ENCODE data around the gene KCNMA1. TPM values are rescaled to one million over a fixed set of nuclear protein-coding genes. Genes with fewer than 3 reads are reported as not detected.

The KCNMA1 gene
- total and polyA plus RNA-seq, 2 donors (not counting 1 experiment from before 2014, with no cell fraction given): 0.82 to 3.1 TPM

DNA sequence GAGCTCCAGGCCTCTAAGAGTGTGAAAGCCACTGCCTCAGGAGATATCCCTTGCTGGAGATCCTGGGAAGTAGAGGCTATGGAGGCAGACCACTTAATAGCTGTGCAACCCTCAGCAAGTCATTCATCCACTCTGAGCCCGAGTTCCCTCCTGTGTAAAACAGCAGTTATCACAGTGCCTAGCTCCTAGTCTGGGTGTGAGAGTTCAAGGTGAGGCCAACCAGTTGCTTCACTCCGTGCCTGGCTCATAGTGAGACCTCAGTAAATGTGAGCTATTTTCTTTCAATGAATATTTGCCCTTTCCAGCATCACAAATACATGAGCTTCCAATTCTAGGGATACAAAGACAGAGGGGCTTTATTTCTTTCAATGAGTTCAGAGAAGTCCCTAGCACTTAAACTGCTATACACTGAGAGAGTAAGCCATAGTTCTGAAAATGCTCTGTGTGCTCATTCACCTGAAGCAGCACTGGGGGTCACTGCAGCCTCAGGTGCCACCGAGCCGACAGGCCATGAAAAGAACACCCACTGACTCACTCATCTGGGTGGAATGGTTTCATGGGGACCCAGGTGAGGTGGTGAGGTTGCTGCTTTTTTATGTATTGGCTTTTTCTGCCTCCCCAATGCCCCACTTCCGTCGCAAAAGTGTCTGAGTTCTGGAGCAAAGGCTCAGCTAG, 259.8 kb downstream of the KCNMA1 start:
- Histone ChIP-seq H3K9me3 (ENCODE audit: control extremely low read depth in 1 of 3, control insufficient read depth in 2 of 3, insufficient read depth in 1 of 3, low read length in 2 of 3) (no peaks in the 10 kb centered on the region), H3K36me3 (replicated peaks in 1 of 2; ENCODE audit: control extremely low read depth in 1 of 2, control insufficient read depth in 1 of 2, extremely low read depth in 1 of 2, insufficient read depth in 2 of 2, low read length in 1 of 2) (no peaks in the 10 kb centered on the region), H3K27me3 (replicated peaks in 1 of 4; ENCODE audit: control extremely low read depth in 1 of 4, control insufficient read depth in 3 of 4, insufficient read depth in 4 of 4, low read length in 3 of 4) (peaks cover 0 to 12% (median 7%) of the 10 kb centered on the region in 4 experiments), H3K4me3 (ENCODE audit: control extremely low read depth in 1 of 5, extremely low read depth in 1 of 5, insufficient read depth in 1 of 5, low read depth in 2 of 5, low read length in 4 of 5) (no peak overlapping the region), H3K4me2 (replicated peaks; ENCODE audit: low read depth, low read length, poor library complexity, severe bottlenecking) (no peak overlapping the region), H4K20me1 (ENCODE audit: control insufficient read depth, insufficient read depth, low read length, poor library complexity, severe bottlenecking) (no peaks in the 10 kb centered on the region), H3K4me1 (ENCODE audit: control insufficient read depth in 2 of 2, insufficient read depth in 2 of 2, low read length in 2 of 2) (no peaks in the 10 kb centered on the region), H2AFZ (ENCODE audit: insufficient read depth, low read depth, low read length, poor library complexity, severe bottlenecking) (no peak overlapping the region), H3K79me2 (ENCODE audit: control insufficient read depth, insufficient read depth, low read length) (no peaks in the 10 kb centered on the region), H3K9ac (ENCODE audit: low read length) (no peak overlapping the region), H3K27ac (ENCODE audit: low read length in 2 of 2) (no peak overlapping the region)
- POLR2A ChIA-PET: no interaction called here
- TF ChIP-seq CTCF (IDR thresholded peaks at IDR 0.05) (no peak), EZH2 (IDR thresholded peaks at IDR 0.05; ENCODE audit: borderline replicate concordance, insufficient read depth, low read depth, low read length, poor library complexity, severe bottlenecking) (no peak)
- Mint-ChIP-seq H3K4me3 (no peak overlapping the region), H3K27me3 (peaks cover 17% of the 10 kb centered on the region), H3K27ac (no peak overlapping the region), H3K4me1 (no peaks in the 10 kb centered on the region), H3K9me3 (ENCODE audit: insufficient read depth) (no peaks in the 10 kb centered on the region)
- intact Hi-C loops (cut with micrococcal nuclease): no loop called here
- 89% methylated on average over 3 of the region's 6 CpGs for WGBS (ENCODE audit: insufficient coverage)
- DNase-seq: no peak
- ATAC-seq (ENCODE audit: low read depth): no peak
- CTCF ChIA-PET: no interaction called here

DNA sequence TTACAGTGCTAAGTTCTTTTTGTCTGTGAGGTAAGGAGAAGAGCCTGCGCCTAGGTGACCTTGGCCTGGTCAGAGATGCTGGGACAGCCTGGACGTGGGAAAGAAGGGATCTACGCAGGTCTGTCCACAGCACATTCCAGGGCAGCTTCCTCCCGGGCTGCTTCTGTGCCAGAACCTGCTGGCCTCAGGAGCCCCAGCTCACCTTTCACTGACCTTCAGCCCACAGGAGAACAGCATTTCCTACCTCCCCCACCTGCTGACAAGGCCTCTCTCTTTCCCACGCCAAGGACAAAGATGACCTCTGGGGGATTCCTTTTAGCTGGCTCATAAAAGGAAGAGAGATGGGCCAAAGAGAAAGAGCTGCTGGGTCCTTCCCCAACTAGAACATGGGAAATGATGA, 260.6 kb downstream of the KCNMA1 start:
- no peaks in the 10 kb centered on the region for H3K79me2 ChIP-seq (ENCODE audit: control insufficient read depth, insufficient read depth, low read length)
- peaks cover 15% of the 10 kb centered on the region for H3K27me3 Mint-ChIP-seq
- no peak overlapping the region for H3K9ac ChIP-seq (ENCODE audit: low read length)
- no peak overlapping the region for H2AFZ ChIP-seq (ENCODE audit: insufficient read depth, low read depth, low read length, poor library complexity, severe bottlenecking)
- DNase-seq (no peak), ATAC-seq (ENCODE audit: low read depth) (no peak)
- H3K4me1 Mint-ChIP-seq: no peaks in the 10 kb centered on the region
- intact Hi-C loops (cut with micrococcal nuclease): no loop called here
- no peak overlapping the region for H3K4me2 ChIP-seq (replicated peaks; ENCODE audit: low read depth, low read length, poor library complexity, severe bottlenecking)
- H3K36me3 ChIP-seq (replicated peaks in 1 of 2; ENCODE audit: control extremely low read depth in 1 of 2, control insufficient read depth in 1 of 2, extremely low read depth in 1 of 2, insufficient read depth in 2 of 2, low read length in 1 of 2): no peaks in the 10 kb centered on the region
- ChIA-PET CTCF (no interaction called here), POLR2A (no interaction called here)
- H3K4me3 Mint-ChIP-seq: no peak overlapping the region
- no peaks in the 10 kb centered on the region for H3K9me3 ChIP-seq (ENCODE audit: control extremely low read depth in 1 of 3, control insufficient read depth in 2 of 3, insufficient read depth in 1 of 3, low read length in 2 of 3)
- H3K27ac ChIP-seq (ENCODE audit: low read length in 2 of 2): no peak overlapping the region
- WGBS (ENCODE audit: insufficient coverage): 91% methylated on average over 4 of the region's 5 CpGs
- peaks cover 0 to 12% (median 7%) of the 10 kb centered on the region in 4 experiments for H3K27me3 ChIP-seq (replicated peaks in 1 of 4; ENCODE audit: control extremely low read depth in 1 of 4, control insufficient read depth in 3 of 4, insufficient read depth in 4 of 4, low read length in 3 of 4)
- H3K4me1 ChIP-seq (ENCODE audit: control insufficient read depth in 2 of 2, insufficient read depth in 2 of 2, low read length in 2 of 2): no peaks in the 10 kb centered on the region
- no peak overlapping the region for H3K27ac Mint-ChIP-seq
- H3K4me3 ChIP-seq (ENCODE audit: control extremely low read depth in 1 of 5, extremely low read depth in 1 of 5, insufficient read depth in 1 of 5, low read depth in 2 of 5, low read length in 4 of 5): no peak overlapping the region
- TF ChIP-seq EZH2 (IDR thresholded peaks at IDR 0.05; ENCODE audit: borderline replicate concordance, insufficient read depth, low read depth, low read length, poor library complexity, severe bottlenecking) (no peak), CTCF (IDR thresholded peaks at IDR 0.05) (no peak)
- H3K9me3 Mint-ChIP-seq (ENCODE audit: insufficient read depth): no peaks in the 10 kb centered on the region
- no peaks in the 10 kb centered on the region for H4K20me1 ChIP-seq (ENCODE audit: control insufficient read depth, insufficient read depth, low read length, poor library complexity, severe bottlenecking)

All from B cell (primary cell).